ENCODE measurements around the gene MAPKBP1. TPM values are rescaled to one million over a fixed set of nuclear protein-coding genes. Genes with fewer than 3 reads are reported as not detected.

The MAPKBP1 gene
- total and polyA plus RNA-seq, 3 experiments from 2014 or later, result 4.8 to 17.8 (median 16.0) TPM

- CTCF ChIA-PET, result interaction anchor here (1.9 kb wide), 1 partner anchor 57 kb away, joined by 6 read pairs; no protein-coding TSS in a partner anchor
- Histone ChIP-seq H3K36me3 (ENCODE audit: insufficient read depth, low read length) (no peaks in the 10 kb centered on the region), H3K9me3 (ENCODE audit: low read length) (no peaks in the 10 kb centered on the region), H3K27me3 (ENCODE audit: insufficient read depth, low read length, poor library complexity, severe bottlenecking) (no peaks in the 10 kb centered on the region), H3K4me1 (ENCODE audit: insufficient read depth, low read length) (no peaks in the 10 kb centered on the region), H3K4me3 (ENCODE audit: low read length) (no peak overlapping the region), H3K27ac (ENCODE audit: low read depth, low read length) (no peak overlapping the region)
- no peak for DNase-seq
- Mint-ChIP-seq H3K4me3 (no peak overlapping the region), H3K27ac (peak overlapping the region in 2 of 8 donors; percentile 61 to 64), H3K9me3 (no peaks in the 10 kb centered on the region), H3K4me1 (no peaks in the 10 kb centered on the region), H3K36me3 (peaks cover 0 to 56% (median 0%) of the 10 kb centered on the region in 3 donors), H3K27me3 (no peaks in the 10 kb centered on the region)
- POLR2A ChIA-PET, result no interaction called here
Measured at GRCh38 chr15:41847981-41848380, 73.7 kb downstream of the MAPKBP1 start.

GRCh38 chr15:41848631-41849030, 74.3 kb downstream of the MAPKBP1 start:
- ChIA-PET POLR2A (interaction anchor here (0.6 kb wide), 1 partner anchor 52 kb away, joined by 3 read pairs; no protein-coding TSS in a partner anchor), CTCF (no interaction called here)
- H3K4me3 ChIP-seq (ENCODE audit: low read length), result no peak overlapping the region
- no peaks in the 10 kb centered on the region for H3K27me3 ChIP-seq (ENCODE audit: insufficient read depth, low read length, poor library complexity, severe bottlenecking)
- no peaks in the 10 kb centered on the region for H3K27me3 Mint-ChIP-seq
- H3K9me3 Mint-ChIP-seq, result no peaks in the 10 kb centered on the region
- no peaks in the 10 kb centered on the region for H3K4me1 ChIP-seq (ENCODE audit: insufficient read depth, low read length)
- no peaks in the 10 kb centered on the region for H3K4me1 Mint-ChIP-seq
- H3K36me3 Mint-ChIP-seq, result peaks cover 0 to 50% (median 0%) of the 10 kb centered on the region in 3 donors
- no peaks in the 10 kb centered on the region for H3K9me3 ChIP-seq (ENCODE audit: low read length)
- peak overlapping the region in 4 of 8 donors; percentile 17 to 64 (median 62) for H3K27ac Mint-ChIP-seq
- no peak for DNase-seq
- H3K4me3 Mint-ChIP-seq, result no peak overlapping the region
- H3K27ac ChIP-seq (ENCODE audit: low read depth, low read length), result no peak overlapping the region
- H3K36me3 ChIP-seq (ENCODE audit: insufficient read depth, low read length), result no peaks in the 10 kb centered on the region

GRCh38 chr15:41849204-41849603, 74.9 kb downstream of the MAPKBP1 start:
- H3K9me3 ChIP-seq (ENCODE audit: low read length), result no peaks in the 10 kb centered on the region
- no peak overlapping the region for H3K4me3 ChIP-seq (ENCODE audit: low read length)
- H3K27ac ChIP-seq (ENCODE audit: low read depth, low read length), result no peak overlapping the region
- Mint-ChIP-seq H3K4me3 (no peak overlapping the region), H3K27me3 (no peaks in the 10 kb centered on the region), H3K27ac (peak overlapping the region in 2 of 8 donors; percentile 61 to 86), H3K4me1 (no peaks in the 10 kb centered on the region), H3K36me3 (peaks cover 0 to 47% (median 0%) of the 10 kb centered on the region in 3 donors), H3K9me3 (no peaks in the 10 kb centered on the region)
- ChIA-PET POLR2A (interaction anchor here (0.6 kb wide), 1 partner anchor 51 kb away, joined by 3 read pairs; no protein-coding TSS in a partner anchor), CTCF (interaction anchor here (1.3 kb wide), 1 partner anchor 22 kb away, joined by 3 read pairs; no protein-coding TSS in a partner anchor)
- H3K4me1 ChIP-seq (ENCODE audit: insufficient read depth, low read length), result no peaks in the 10 kb centered on the region
- H3K36me3 ChIP-seq (ENCODE audit: insufficient read depth, low read length), result no peaks in the 10 kb centered on the region
- H3K27me3 ChIP-seq (ENCODE audit: insufficient read depth, low read length, poor library complexity, severe bottlenecking), result no peaks in the 10 kb centered on the region
- no peak for DNase-seq

- DNase-seq, result no peak
- Histone ChIP-seq H3K27ac (ENCODE audit: low read depth, low read length) (no peak overlapping the region), H3K27me3 (ENCODE audit: insufficient read depth, low read length, poor library complexity, severe bottlenecking) (no peaks in the 10 kb centered on the region), H3K36me3 (ENCODE audit: insufficient read depth, low read length) (no peaks in the 10 kb centered on the region), H3K4me1 (ENCODE audit: insufficient read depth, low read length) (no peaks in the 10 kb centered on the region), H3K4me3 (ENCODE audit: low read length) (no peak overlapping the region), H3K9me3 (ENCODE audit: low read length) (no peaks in the 10 kb centered on the region)
- Mint-ChIP-seq H3K27ac (peak overlapping the region in 4 of 8 donors; percentile 21 to 60 (median 52)), H3K9me3 (no peaks in the 10 kb centered on the region), H3K36me3 (peaks cover 0 to 40% (median 0%) of the 10 kb centered on the region in 3 donors), H3K4me1 (no peaks in the 10 kb centered on the region), H3K27me3 (no peaks in the 10 kb centered on the region), H3K4me3 (no peak overlapping the region)
- CTCF ChIA-PET, result interaction anchor here (1.3 kb wide), 1 partner anchor 23 kb away, joined by 3 read pairs; no protein-coding TSS in a partner anchor
- POLR2A ChIA-PET, result interaction anchor here (1.1 kb wide), 1 partner anchor 15 kb away, joined by 4 read pairs; no protein-coding TSS in a partner anchor
Measured at GRCh38 chr15:41849861-41850260, 75.6 kb downstream of the MAPKBP1 start.

GRCh38 chr15:41850482-41851166, 76.3 kb downstream of the MAPKBP1 start:
- no peak for DNase-seq
- no peaks in the 10 kb centered on the region for H3K4me1 Mint-ChIP-seq
- Histone ChIP-seq H3K27ac (ENCODE audit: low read depth, low read length) (no peak overlapping the region), H3K9me3 (ENCODE audit: low read length) (no peaks in the 10 kb centered on the region), H3K36me3 (ENCODE audit: insufficient read depth, low read length) (no peaks in the 10 kb centered on the region), H3K27me3 (ENCODE audit: insufficient read depth, low read length, poor library complexity, severe bottlenecking) (no peaks in the 10 kb centered on the region), H3K4me3 (ENCODE audit: low read length) (no peak overlapping the region), H3K4me1 (ENCODE audit: insufficient read depth, low read length) (no peaks in the 10 kb centered on the region)
- H3K4me3 Mint-ChIP-seq, result no peak overlapping the region
- peaks cover 0 to 34% (median 0%) of the 10 kb centered on the region in 3 donors for H3K36me3 Mint-ChIP-seq
- CTCF ChIA-PET, result interaction anchor here (1.3 kb wide), 1 partner anchor 23 kb away, joined by 3 read pairs; no protein-coding TSS in a partner anchor
- POLR2A ChIA-PET, result interaction anchor here (0.6 to 1.1 kb wide), 2 partner anchors 16 to 1114 kb away, joined by 3 to 4 read pairs; no protein-coding TSS in a partner anchor
- peak overlapping the region in 3 of 8 donors; percentile 38 to 60 (median 58) for H3K27ac Mint-ChIP-seq
- no peaks in the 10 kb centered on the region for H3K27me3 Mint-ChIP-seq
- H3K9me3 Mint-ChIP-seq, result no peaks in the 10 kb centered on the region

- Mint-ChIP-seq H3K36me3 (peaks cover 0 to 29% (median 0%) of the 10 kb centered on the region in 3 donors), H3K4me1 (no peaks in the 10 kb centered on the region), H3K27me3 (peaks cover 0 to 2% of the 10 kb centered on the region in 2 donors), H3K4me3 (no peak overlapping the region), H3K9me3 (no peaks in the 10 kb centered on the region), H3K27ac (peak overlapping the region in 2 of 8 donors; percentile 38 to 64)
- Histone ChIP-seq H3K27me3 (ENCODE audit: insufficient read depth, low read length, poor library complexity, severe bottlenecking) (no peaks in the 10 kb centered on the region), H3K27ac (ENCODE audit: low read depth, low read length) (no peak overlapping the region), H3K36me3 (ENCODE audit: insufficient read depth, low read length) (no peaks in the 10 kb centered on the region), H3K4me3 (ENCODE audit: low read length) (no peak overlapping the region), H3K9me3 (ENCODE audit: low read length) (no peaks in the 10 kb centered on the region), H3K4me1 (ENCODE audit: insufficient read depth, low read length) (no peaks in the 10 kb centered on the region)
- ChIA-PET CTCF (no interaction called here), POLR2A (interaction anchor here (0.6 to 1.1 kb wide), 2 partner anchors 17 to 1115 kb away, joined by 3 to 4 read pairs; no protein-coding TSS in a partner anchor)
- DNase-seq, result no peak
Measured at GRCh38 chr15:41851167-41851523, 76.9 kb downstream of the MAPKBP1 start.

GRCh38 chr15:41851755-41852370, 77.6 kb downstream of the MAPKBP1 start:
- ChIA-PET POLR2A (no interaction called here), CTCF (interaction anchor here (1.5 kb wide), 1 partner anchor 52 kb away, joined by 4 read pairs; no protein-coding TSS in a partner anchor)
- Mint-ChIP-seq H3K27me3 (peaks cover 0 to 2% of the 10 kb centered on the region in 2 donors), H3K9me3 (no peaks in the 10 kb centered on the region), H3K4me1 (no peaks in the 10 kb centered on the region), H3K4me3 (no peak overlapping the region), H3K36me3 (peaks cover 0 to 22% (median 0%) of the 10 kb centered on the region in 3 donors), H3K27ac (no peak overlapping the region)
- Histone ChIP-seq H3K36me3 (ENCODE audit: insufficient read depth, low read length) (no peaks in the 10 kb centered on the region), H3K27me3 (ENCODE audit: insufficient read depth, low read length, poor library complexity, severe bottlenecking) (no peaks in the 10 kb centered on the region), H3K4me1 (ENCODE audit: insufficient read depth, low read length) (no peaks in the 10 kb centered on the region), H3K27ac (ENCODE audit: low read depth, low read length) (no peak overlapping the region), H3K4me3 (ENCODE audit: low read length) (no peak overlapping the region), H3K9me3 (ENCODE audit: low read length) (no peaks in the 10 kb centered on the region)
- DNase-seq, result no peak

Measured in CD8-positive, alpha-beta memory T cell (primary cell).